H9 (cell line): ENCODE data around the gene TCERG1L. TPM values are rescaled to one million over a fixed set of nuclear protein-coding genes. Genes with fewer than 3 reads are reported as not detected.

Experiments used
- DNase-seq: peaks from one replicate; pipeline ENCODE4 v3.0.0-alpha.2; 2017
- H2AFZ ChIP-seq: one replicate; pipeline ENCODE4 v1.6.1; 2013; ENCODE audit warnings: mild to moderate bottlenecking, low read length, control low read depth, moderate library complexity
- H2AK5ac ChIP-seq: 2 replicates; pipeline ENCODE4 v1.6.1; 2013; ENCODE audit warnings: low read length, control low read depth, mixed read lengths; ENCODE audit not compliant: insufficient read length
- H2BK120ac ChIP-seq: one replicate; pipeline ENCODE4 v1.6.1; 2013; ENCODE audit warnings: low read depth, mild to moderate bottlenecking, low read length, control low read depth, inconsistent platforms; ENCODE audit not compliant: poor library complexity, severe bottlenecking
- H2BK12ac ChIP-seq: 2 replicates; pipeline ENCODE4 v1.6.1; 2013; ENCODE audit warnings: low read length, control low read depth, mixed read lengths, low read depth; ENCODE audit not compliant: insufficient read length
- H2BK15ac ChIP-seq: 2 replicates; pipeline ENCODE4 v1.6.1; 2013; ENCODE audit warnings: low read depth, low read length, control low read depth
- H2BK20ac ChIP-seq: one replicate; pipeline ENCODE4 v1.6.1; 2013; ENCODE audit warnings: low read depth, mild to moderate bottlenecking, low read length, control low read depth, inconsistent platforms; ENCODE audit not compliant: poor library complexity, severe bottlenecking
- H2BK5ac ChIP-seq: 2 replicates; pipeline ENCODE4 v1.6.1; 2013; ENCODE audit warnings: low read length, control low read depth, mixed read lengths; ENCODE audit not compliant: insufficient read length
- H3K14ac ChIP-seq: 2 replicates; pipeline ENCODE4 v1.6.1; 2013; ENCODE audit warnings: low read length, control low read depth; ENCODE audit not compliant: insufficient read depth
- H3K18ac ChIP-seq: 2 replicates; pipeline ENCODE4 v1.6.1; 2013; ENCODE audit warnings: low read depth, mild to moderate bottlenecking, mixed read lengths, low read length, control low read depth; ENCODE audit not compliant: insufficient read length
- H3K23ac ChIP-seq: 2 replicates; pipeline ENCODE4 v1.6.1; 2013; ENCODE audit warnings: low read length, control low read depth, mixed read lengths, low read depth; ENCODE audit not compliant: insufficient read length
- H3K23me2 ChIP-seq: 2 replicates; pipeline ENCODE4 v1.6.1; 2013; ENCODE audit warnings: low read depth, mild to moderate bottlenecking, mixed read lengths, low read length, control low read depth; ENCODE audit not compliant: insufficient read length, poor library complexity, severe bottlenecking
- H3K27ac ChIP-seq: 2 replicates; pipeline ENCODE4 v1.5.1; 2013; ENCODE audit warnings: low read length, control low read depth, mixed read lengths, low read depth; ENCODE audit not compliant: insufficient read length
- H3K27me3 ChIP-seq: 2 replicates; pipeline ENCODE4 v1.6.1; 2013; ENCODE audit warnings: low read length, control low read depth, inconsistent platforms; ENCODE audit not compliant: insufficient read depth
- H3K4ac ChIP-seq: 2 replicates; pipeline ENCODE4 v1.6.1; 2013; ENCODE audit warnings: low read depth, mild to moderate bottlenecking, control low read depth, inconsistent platforms, low read length, moderate library complexity
- H3K4me1 ChIP-seq: 2 replicates; pipeline ENCODE4 v1.6.1; 2013; ENCODE audit warnings: low read length, control low read depth, inconsistent platforms; ENCODE audit not compliant: insufficient read depth
- H3K4me2 ChIP-seq: 2 replicates; pipeline ENCODE4 v1.6.1; 2013; ENCODE audit warnings: low read length, control low read depth, mixed read lengths; ENCODE audit not compliant: insufficient read length, insufficient read depth
- H3K56ac ChIP-seq: 2 replicates; pipeline ENCODE4 v1.6.1; 2013; ENCODE audit warnings: low read depth, mild to moderate bottlenecking, mixed read lengths, low read length, control low read depth; ENCODE audit not compliant: insufficient read length
- H3K79me1 ChIP-seq: 2 replicates; pipeline ENCODE4 v1.6.1; 2013; ENCODE audit warnings: low read depth, mild to moderate bottlenecking, moderate library complexity, low read length, control low read depth, inconsistent platforms; ENCODE audit not compliant: insufficient read depth, poor library complexity, severe bottlenecking
- H3K79me2 ChIP-seq: 2 replicates; pipeline ENCODE4 v1.6.1; 2013; ENCODE audit warnings: low read length, control low read depth, inconsistent platforms; ENCODE audit not compliant: insufficient read depth
- H3K9ac ChIP-seq: 2 replicates; pipeline ENCODE4 v1.6.1; 2013; ENCODE audit warnings: low read length, control low read depth, mixed read lengths; ENCODE audit not compliant: insufficient read length; ENCODE audit errors: extremely low read depth
- H3K9me3 ChIP-seq: one replicate; pipeline ENCODE4 v1.6.1; 2013; ENCODE audit warnings: low read depth, low read length, inconsistent platforms; ENCODE audit not compliant: control insufficient read depth
- H3T11ph ChIP-seq: one replicate; pipeline ENCODE4 v1.6.1; 2013; ENCODE audit warnings: mild to moderate bottlenecking, low read length, control low read depth, inconsistent platforms
- H4K20me1 ChIP-seq: one replicate; pipeline ENCODE4 v1.6.1; 2013; ENCODE audit not compliant: control insufficient read depth, insufficient read length, insufficient read depth
- H4K5ac ChIP-seq: 2 replicates; pipeline ENCODE4 v1.6.1; 2013; ENCODE audit warnings: low read depth, mild to moderate bottlenecking, mixed read lengths, low read length, control low read depth; ENCODE audit not compliant: insufficient read length
- H4K8ac ChIP-seq: replicated peaks from 2 replicates; pipeline ENCODE4 v1.6.1; 2013; ENCODE audit warnings: low read length, control low read depth, mixed read lengths, low read depth; ENCODE audit not compliant: insufficient read length
- H4K91ac ChIP-seq: 2 replicates; pipeline ENCODE4 v1.6.1; 2013; ENCODE audit warnings: low read depth, mild to moderate bottlenecking, moderate library complexity, mixed read lengths, low read length, control low read depth; ENCODE audit not compliant: insufficient read length
- H3K27ac Mint-ChIP-seq, 3 experiments: 2 replicates in 2 of 3; 3 replicates in 1 of 3; pipeline ENCODE4 v1.8.0; 2020 to 2021; ENCODE audit warnings: mixed read lengths in 3 of 3, mild to moderate bottlenecking in 1 of 3, moderate library complexity in 1 of 3
- H3K27me3 Mint-ChIP-seq: 2 replicates; pipeline ENCODE4 v1.8.0; 2021; ENCODE audit warnings: low read depth, mild to moderate bottlenecking, moderate library complexity, mixed read lengths
- H3K36me3 Mint-ChIP-seq, 3 experiments: 2 replicates in 2 of 3; 3 replicates in 1 of 3; pipeline ENCODE4 v1.8.0; 2020 to 2021; ENCODE audit warnings: low read depth in 3 of 3, mixed read lengths in 3 of 3; ENCODE audit not compliant: insufficient read depth in 1 of 3
- H3K4me1 Mint-ChIP-seq, 2 experiments: 2 replicates each; pipeline ENCODE4 v1.8.0; 2020; ENCODE audit warnings: mixed read lengths in 2 of 2
- H3K4me3 Mint-ChIP-seq, 2 experiments: 2 replicates in 1 of 2; 3 replicates in 1 of 2; pipeline ENCODE4 v1.8.0; 2020 to 2021; ENCODE audit warnings: mild to moderate bottlenecking in 2 of 2, mixed read lengths in 2 of 2, moderate library complexity in 1 of 2
- H3K9me3 Mint-ChIP-seq, 2 experiments: 2 replicates in 1 of 2; 3 replicates in 1 of 2; pipeline ENCODE4 v1.8.0; 2020; ENCODE audit warnings: mild to moderate bottlenecking in 2 of 2, mixed read lengths in 2 of 2, moderate library complexity in 1 of 2
- CTCF ChIP-seq: fragments of 200-600 bp; sonication (generic); conservative IDR thresholded peaks from 3 replicates; pipeline ENCODE4 v1.8.0; 2021; ENCODE audit warnings: antibody characterized with exemption, mild to moderate bottlenecking
- WGBS: extraction: QIAGEN DNeasy Blood & Tissue Kit; methylation state at CpG from one replicate; pipeline ENCODE4 v1.1.7; 2013; ENCODE audit warnings: missing lambda C conversion rate, low lambda C conversion rate, mixed read lengths; ENCODE audit not compliant: insufficient read length; ENCODE audit errors: extremely low coverage; 5-methylcytosine and 5-hydroxymethylcytosine counted together
- total RNA-seq: library from RNA; stranded (reverse); gene quantifications from 2 replicates; pipeline ENCODE4 v1.2.1, GENCODE V29; 2021

TCERG1L gene
- total RNA-seq, 1 experiment from 2014 or later, result 3.3 TPM

GRCh38 chr10:131114846-131115245 lies 196.7 kb downstream of the TCERG1L start:
- Histone ChIP-seq H4K5ac (no peak overlapping the region), H4K20me1 (no peaks in the 10 kb centered on the region), H3K23me2 (peaks cover 3% of the 10 kb centered on the region), H3K4me2 (no peak overlapping the region), H2BK12ac (no peak overlapping the region), H2AFZ (no peak overlapping the region), H3K14ac (no peak overlapping the region; the same call in 1 of the 2 replicates), H3K27ac (no peak overlapping the region), H3K23ac (no peak overlapping the region), H2BK20ac (no peak overlapping the region), H3K18ac (no peak overlapping the region), H3K9ac (no peak overlapping the region), H3K27me3 (no peaks in the 10 kb centered on the region), H3K4me1 (no peaks in the 10 kb centered on the region), H4K8ac (no peak overlapping the region), H3K9me3 (no peaks in the 10 kb centered on the region), H3K79me2 (no peaks in the 10 kb centered on the region), H3K4ac (no peak overlapping the region), H4K91ac (no peak overlapping the region), H3T11ph (no peak overlapping the region), H3K79me1 (no peaks in the 10 kb centered on the region), H2BK15ac (no peak overlapping the region), H2BK120ac (no peak overlapping the region), H2AK5ac (no peak overlapping the region), H3K56ac (no peak overlapping the region), H2BK5ac (no peak overlapping the region)
- Mint-ChIP-seq H3K4me1 (peaks cover 9 to 14% of the 10 kb centered on the region in 2 experiments), H3K27ac (peak overlapping the region in 2 of 3 experiments; percentile 45 to 83; a peak in 3 of 7 replicates), H3K27me3 (no peaks in the 10 kb centered on the region; the same call in 1 of the 2 replicates), H3K9me3 (no peaks in the 10 kb centered on the region), H3K36me3 (no peaks in the 10 kb centered on the region; a peak in 1 of 7 replicates), H3K4me3 (no peak overlapping the region)
- DNase-seq, result no peak
- TF ChIP-seq CTCF, result no peak
- WGBS, result no CpG with 5 or more reads among the region's 15 CpGs
